Anterior cingulate cortex (tissue), 58 donors: ENCODE measurements around the gene DMTF1.
"Not testable (repeated sequence)": the region's sequence is repeated elsewhere in the genome, so short reads cannot be mapped to it uniquely, and the experiment has no call there.

Experiments used
- DNase-seq, 58 donors: peaks; one replicate each; lab custom pipeline; 2025; lab: John Stamatoyannopoulos, UW

The DMTF1 gene

DNA sequence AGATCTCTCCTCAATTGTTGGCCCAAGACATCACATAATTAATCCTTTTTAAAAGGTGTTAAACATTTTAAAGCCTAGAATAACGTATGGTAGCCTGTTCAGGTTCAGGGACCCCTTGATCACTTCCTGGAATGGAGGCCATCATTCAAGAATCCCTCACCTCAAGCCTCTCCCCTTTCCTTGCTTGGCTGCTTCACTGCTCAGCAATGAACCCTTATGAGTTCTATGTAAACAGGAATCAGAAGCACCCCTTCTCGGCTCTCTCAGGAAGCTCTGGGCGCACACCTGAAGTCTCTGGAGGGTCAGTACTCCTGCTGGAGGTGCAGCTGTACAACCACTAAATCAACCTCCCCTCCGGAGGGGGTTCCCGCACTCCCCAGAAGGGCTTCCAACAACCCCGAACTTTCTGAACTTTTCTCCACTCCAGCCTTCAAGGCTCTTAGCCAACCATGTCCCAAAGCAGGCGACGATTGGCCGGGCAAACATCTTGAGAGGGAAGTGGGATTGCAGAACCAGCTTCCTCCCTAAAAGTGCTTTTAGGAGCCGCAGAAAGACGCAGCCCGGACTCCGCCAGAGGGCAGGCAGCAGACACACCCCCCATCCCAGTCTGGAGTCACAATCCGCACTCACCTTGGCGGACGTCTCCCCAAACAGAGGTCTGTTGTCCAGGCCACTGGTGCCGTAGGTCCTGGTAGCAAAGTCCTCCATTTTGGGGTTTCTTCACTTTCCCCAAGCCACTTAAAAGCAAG is 66.7 kb downstream of the DMTF1 start:
- peak in 29 of 58 donors; percentile 3 to 74 (median 42) for DNase-seq

GRCh38 chr7:87219545-87220025 is 67.3 kb downstream of the DMTF1 start, which contains the start of gene TMEM243:
TMEM243 (minus strand) TSS chr7:87219732; CDS start chr7:87219503, 229 bp downstream.
- peak in 52 of 58 donors; percentile 18 to 74 (median 48) for DNase-seq

- peak; percentile 20 to 89 (median 68) for DNase-seq
These were observed 67.9 kb downstream of the DMTF1 start for GRCh38 chr7:87220026-87220733.

DNA sequence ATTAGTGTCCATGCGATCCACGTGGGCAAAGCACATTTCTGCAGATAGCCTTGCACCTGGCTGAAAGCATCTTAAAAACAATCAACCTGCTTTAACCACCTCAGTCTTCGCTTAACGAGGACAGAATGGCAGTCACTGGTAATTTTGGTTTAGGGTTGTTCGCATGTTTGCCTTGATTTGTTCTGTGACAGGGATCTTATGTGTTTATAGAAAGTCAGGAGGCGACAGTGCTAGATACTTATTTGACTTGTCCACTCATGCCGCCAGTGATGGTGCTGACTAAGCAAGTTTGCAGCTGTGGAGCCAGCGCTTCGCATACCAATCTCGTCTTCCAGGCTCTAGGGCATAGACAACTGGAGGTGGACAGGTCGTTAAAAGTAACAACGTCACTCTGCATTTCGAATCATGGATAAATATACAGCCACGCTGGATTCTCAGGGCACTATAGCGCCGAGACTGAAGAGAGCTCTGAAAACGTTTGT is 68.5 kb downstream of the DMTF1 start:
- DNase-seq = peak in 22 of 58 donors; percentile 2 to 68 (median 31)

DNA sequence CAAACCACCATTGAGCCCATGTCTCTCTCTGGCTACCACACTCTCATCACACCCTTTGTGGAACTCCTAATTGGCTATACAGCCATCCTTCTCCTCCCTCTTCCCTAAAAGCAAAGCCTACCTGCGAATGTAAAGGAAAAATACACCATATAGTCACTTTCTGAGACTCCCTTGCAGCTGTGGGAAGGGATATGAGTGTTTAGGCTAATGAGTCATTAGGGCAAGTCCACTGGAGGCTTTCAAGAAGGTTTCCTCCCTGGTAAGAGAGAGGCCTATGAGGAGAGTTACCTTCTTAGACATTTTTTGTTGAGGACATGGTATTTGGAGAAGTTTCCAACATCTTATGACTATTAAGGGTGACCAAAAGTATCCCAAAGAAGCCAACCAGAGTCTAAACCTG is 71.4 kb downstream of the DMTF1 start:
- no peak for DNase-seq

DNA sequence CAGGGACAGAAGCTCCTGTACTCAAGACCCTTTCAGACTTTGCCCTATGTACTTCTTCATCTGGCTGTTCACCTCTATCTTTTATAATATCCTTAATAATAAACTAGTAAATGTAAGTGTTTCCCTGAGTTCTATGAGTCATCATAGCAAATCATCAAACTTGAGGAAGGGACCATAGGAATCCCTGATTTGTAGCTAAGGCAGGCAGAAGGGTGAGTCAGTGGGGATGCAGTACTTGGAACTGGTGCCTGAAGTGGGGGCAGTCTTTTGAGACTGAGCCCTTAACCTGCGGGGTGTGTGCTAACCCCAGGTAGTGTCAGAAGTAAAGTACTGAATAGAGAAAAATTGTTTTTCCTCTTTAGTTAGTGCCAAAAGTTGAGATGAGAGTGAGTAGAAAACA is 73.4 kb downstream of the DMTF1 start:
- no peak for DNase-seq

GRCh38 chr7:87226495-87226894 is 74.2 kb downstream of the DMTF1 start:
- DNase-seq = no peak

- peak in 43 of 58 donors; percentile 7 to 72 (median 36) for DNase-seq
These were observed 79.0 kb downstream of the DMTF1 start for GRCh38 chr7:87231258-87231657.

DNA sequence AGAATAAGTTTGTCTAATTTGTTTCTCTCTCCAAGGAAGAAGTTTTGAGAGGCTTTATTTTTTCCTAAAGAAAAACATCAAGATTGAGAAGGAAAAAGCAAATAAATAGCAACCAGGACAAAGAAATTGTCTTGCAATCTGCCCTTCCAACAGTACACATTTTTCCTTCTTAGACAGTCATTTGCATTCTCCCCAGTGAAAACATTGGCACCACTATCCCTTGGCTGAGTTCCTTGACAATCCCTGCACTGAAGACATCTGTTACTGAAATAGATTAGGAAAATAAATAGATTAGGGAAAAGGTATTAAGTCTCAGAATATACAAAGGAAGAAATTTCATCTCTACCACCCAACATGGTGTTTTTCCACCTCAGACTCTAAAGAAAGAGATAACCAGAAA is 79.5 kb downstream of the DMTF1 start:
- DNase-seq = peak in 4 of 58 donors; percentile 6 to 50 (median 19)

- no peak for DNase-seq
These were observed 82.7 kb downstream of the DMTF1 start for GRCh38 chr7:87234949-87235348.

- DNase-seq = not testable (repeated sequence)
These were observed 86.3 kb downstream of the DMTF1 start for GRCh38 chr7:87238464-87239051.

- not testable (repeated sequence) for DNase-seq
These were observed 93.4 kb downstream of the DMTF1 start for GRCh38 chr7:87245671-87246070.
